Measurements from ENCODE around the gene CDCA8. TPM values are rescaled to one million over a fixed set of nuclear protein-coding genes. Genes with fewer than 3 reads are reported as not detected.

The CDCA8 gene
- total RNA-seq, 1 experiment from 2014 or later = 48.5 TPM

DNA sequence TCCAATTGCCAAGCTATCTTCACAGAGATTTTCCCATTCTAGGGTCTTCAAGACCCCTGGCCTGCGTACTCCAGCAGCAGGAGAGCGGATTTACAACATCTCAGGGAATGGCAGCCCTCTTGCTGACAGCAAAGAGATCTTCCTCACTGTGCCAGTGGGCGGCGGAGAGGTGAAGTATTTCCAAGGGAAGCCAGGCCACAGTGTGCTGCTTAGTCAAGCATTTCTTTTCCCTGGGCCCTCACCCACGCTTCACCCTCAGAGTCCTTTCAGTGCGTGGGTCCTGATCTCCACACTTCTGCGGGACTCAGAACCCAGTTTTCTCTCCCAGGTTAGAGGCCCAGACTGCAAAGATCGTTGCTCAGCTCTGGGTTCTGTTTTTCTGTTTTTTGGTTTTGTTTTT, 13.1 kb downstream of the CDCA8 start:
- Histone ChIP-seq H3K4me2 (ENCODE audit: insufficient read depth, insufficient read length, low read length) (no peak overlapping the region), H4K5ac (ENCODE audit: insufficient read length, low read depth, low read length) (no peak overlapping the region), H3K23me2 (ENCODE audit: insufficient read length, low read depth, low read length, poor library complexity, severe bottlenecking) (no peaks in the 10 kb centered on the region), H2AFZ (ENCODE audit: low read length) (no peak overlapping the region), H3K27me3 (ENCODE audit: insufficient read depth, low read length) (no peaks in the 10 kb centered on the region), H2BK15ac (ENCODE audit: low read depth, low read length) (no peak overlapping the region), H3K27ac (ENCODE audit: insufficient read length, low read depth, low read length) (no peak overlapping the region), H4K8ac (replicated peaks; ENCODE audit: insufficient read length, low read depth, low read length) (no peak overlapping the region), H3K18ac (ENCODE audit: insufficient read length, low read depth, low read length) (no peak overlapping the region), H3T11ph (ENCODE audit: low read length) (no peak overlapping the region), H3K56ac (ENCODE audit: insufficient read length, low read depth, low read length) (no peak overlapping the region), H3K4me1 (ENCODE audit: insufficient read depth, low read length) (no peaks in the 10 kb centered on the region), H3K9me3 (ENCODE audit: control insufficient read depth, low read depth, low read length) (no peaks in the 10 kb centered on the region), H3K79me1 (ENCODE audit: insufficient read depth, low read depth, low read length, poor library complexity, severe bottlenecking) (no peaks in the 10 kb centered on the region), H4K91ac (ENCODE audit: insufficient read length, low read depth, low read length) (no peak overlapping the region), H2BK120ac (ENCODE audit: low read depth, low read length, poor library complexity, severe bottlenecking) (no peak overlapping the region), H4K20me1 (ENCODE audit: control insufficient read depth, insufficient read depth, insufficient read length) (no peaks in the 10 kb centered on the region), H2BK12ac (ENCODE audit: insufficient read length, low read depth, low read length) (no peak overlapping the region), H3K23ac (ENCODE audit: insufficient read length, low read depth, low read length) (no peak overlapping the region), H3K4ac (ENCODE audit: low read depth, low read length) (no peak overlapping the region), H2AK5ac (ENCODE audit: insufficient read length, low read length) (no peak overlapping the region), H2BK20ac (ENCODE audit: low read depth, low read length, poor library complexity, severe bottlenecking) (no peak overlapping the region), H3K14ac (ENCODE audit: insufficient read depth, low read length) (no peak overlapping the region), H2BK5ac (ENCODE audit: insufficient read length, low read length) (no peak overlapping the region), H3K79me2 (ENCODE audit: insufficient read depth, low read length) (no peaks in the 10 kb centered on the region), H3K9ac (ENCODE audit: extremely low read depth, insufficient read length, low read length) (no peak overlapping the region)
- peaks cover 60 to 94% (median 85%) of the 10 kb centered on the region in 3 experiments for H3K36me3 Mint-ChIP-seq (ENCODE audit: insufficient read depth in 1 of 3, low read depth in 3 of 3)
- H3K27me3 Mint-ChIP-seq (ENCODE audit: low read depth) = no peaks in the 10 kb centered on the region
- TF ChIP-seq, protein P1, sequence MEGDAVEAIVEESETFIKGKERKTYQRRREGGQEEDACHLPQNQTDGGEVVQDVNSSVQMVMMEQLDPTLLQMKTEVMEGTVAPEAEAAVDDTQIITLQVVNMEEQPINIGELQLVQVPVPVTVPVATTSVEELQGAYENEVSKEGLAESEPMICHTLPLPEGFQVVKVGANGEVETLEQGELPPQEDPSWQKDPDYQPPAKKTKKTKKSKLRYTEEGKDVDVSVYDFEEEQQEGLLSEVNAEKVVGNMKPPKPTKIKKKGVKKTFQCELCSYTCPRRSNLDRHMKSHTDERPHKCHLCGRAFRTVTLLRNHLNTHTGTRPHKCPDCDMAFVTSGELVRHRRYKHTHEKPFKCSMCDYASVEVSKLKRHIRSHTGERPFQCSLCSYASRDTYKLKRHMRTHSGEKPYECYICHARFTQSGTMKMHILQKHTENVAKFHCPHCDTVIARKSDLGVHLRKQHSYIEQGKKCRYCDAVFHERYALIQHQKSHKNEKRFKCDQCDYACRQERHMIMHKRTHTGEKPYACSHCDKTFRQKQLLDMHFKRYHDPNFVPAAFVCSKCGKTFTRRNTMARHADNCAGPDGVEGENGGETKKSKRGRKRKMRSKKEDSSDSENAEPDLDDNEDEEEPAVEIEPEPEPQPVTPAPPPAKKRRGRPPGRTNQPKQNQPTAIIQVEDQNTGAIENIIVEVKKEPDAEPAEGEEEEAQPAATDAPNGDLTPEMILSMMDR (conservative IDR thresholded peaks at IDR 0.05) = no peak
- WGBS (ENCODE audit: extremely low coverage, insufficient read length, low lambda C conversion rate) = no CpG with 5 or more reads among the region's 8 CpGs
- H3K27ac Mint-ChIP-seq = no peak overlapping the region
- no peak for DNase-seq
- no peaks in the 10 kb centered on the region for H3K4me1 Mint-ChIP-seq
- H3K9me3 Mint-ChIP-seq = no peaks in the 10 kb centered on the region
- no peak overlapping the region for H3K4me3 Mint-ChIP-seq
